Measurements from ENCODE around the gene CDC123. TPM values are rescaled to one million over a fixed set of nuclear protein-coding genes. Genes with fewer than 3 reads are reported as not detected.

Gene CDC123
- total and polyA plus RNA-seq, 2 donors (not counting 3 experiments of a cell fraction or from before 2014, with no cell fraction given), result 65.6 to 106 TPM

GRCh38 chr10:12262278-12262981 lies 66.4 kb downstream of the CDC123 start:
- dilution Hi-C loops (cut with MboI; ENCODE audit: extremely low pct_ligation_motif_present, low sequenced_read_pairs) (no loop called here), intact Hi-C loops (cut with micrococcal nuclease) (loop anchor here (5.0 kb wide), 1 partner anchor 85 kb away; the partner anchor contains the start of gene CAMK1D)
- H3K4me3 ChIP-seq (replicated peaks in 1 of 3; ENCODE audit: insufficient read depth in 1 of 3, low read depth in 1 of 3, low read length in 3 of 3), result no peak overlapping the region
- DNase-seq (ENCODE audit: low read depth, low spot score) (no peak), FAIRE-seq (no peak)
- no TSS peak for BruUV-seq (replicated peaks)
- no peaks in the 10 kb centered on the region for H3K36me3 ChIP-seq (ENCODE audit: control insufficient read depth in 2 of 2, extremely low read depth in 1 of 2, insufficient read depth in 2 of 2, low read length in 2 of 2)
- no peak overlapping the region for H3K4me2 ChIP-seq (ENCODE audit: insufficient read depth, low read length)
- no peaks in the 10 kb centered on the region for H3K9me1 ChIP-seq (replicated peaks; ENCODE audit: control insufficient read depth, extremely low read depth, insufficient read depth, low read length)
- no peaks in the 10 kb centered on the region for H3K9me3 ChIP-seq (replicated peaks; ENCODE audit: control insufficient read depth, insufficient read depth, low read length)
- ChIA-PET CTCF (interaction anchor here (0.8 to 6.0 kb wide), 7 partner anchors 15 to 838 kb away, joined by 3 to 231 read pairs (median 4); partner anchors contain the start of gene OPTN), POLR2A (interaction anchor here (0.6 kb wide), 1 partner anchor 13 kb away, joined by 3 read pairs; no protein-coding TSS in a partner anchor)
- H3K27me3 ChIP-seq (ENCODE audit: control insufficient read depth in 2 of 2, insufficient read depth in 2 of 2, low read length in 2 of 2), result no peaks in the 10 kb centered on the region
- H2AFZ ChIP-seq (ENCODE audit: low read depth, low read length), result no peak overlapping the region
- H3K9ac ChIP-seq (replicated peaks; ENCODE audit: extremely low read depth, insufficient read depth, low read length), result no peak overlapping the region
- no peaks in the 10 kb centered on the region for H4K20me1 ChIP-seq (replicated peaks; ENCODE audit: control insufficient read depth, extremely low read depth, insufficient read depth, low read length)
- no peaks in the 10 kb centered on the region for H3K79me2 ChIP-seq (ENCODE audit: control insufficient read depth, insufficient read depth, low read length)
- no peak for TF ChIP-seq MAX (IDR thresholded peaks at IDR 0.05; ENCODE audit: insufficient read depth, insufficient read length)
- TF ChIP-seq CTCF (IDR thresholded peaks at IDR 0.05; ENCODE audit: extremely low read depth in 1 of 2, insufficient read depth in 1 of 2, low read depth in 1 of 2, low read length in 2 of 2), result no peak
- no peak for TF ChIP-seq GATA2 (IDR thresholded peaks at IDR 0.05; ENCODE audit: insufficient read depth, insufficient read length, low read depth, low read length)
- no peak for TF ChIP-seq FOS (IDR thresholded peaks at IDR 0.05; ENCODE audit: borderline replicate concordance, insufficient read depth, low read length)
- TF ChIP-seq POLR2AphosphoS5 (IDR thresholded peaks at IDR 0.05; ENCODE audit: insufficient read depth, low read depth, low read length), result no peak
- no peak for TF ChIP-seq POLR2A (IDR thresholded peaks at IDR 0.05; ENCODE audit: low read depth, low read length)
- H3K27ac ChIP-seq (ENCODE audit: insufficient read depth, low read depth, low read length), result no peak overlapping the region
- H3K4me1 ChIP-seq (ENCODE audit: control insufficient read depth, extremely low read depth, insufficient read depth, low read length), result no peaks in the 10 kb centered on the region

Measured in endothelial cell of umbilical vein (primary cell).